Measurements from ENCODE around the gene REXO1. TPM values are rescaled to one million over a fixed set of nuclear protein-coding genes. Genes with fewer than 3 reads are reported as not detected.
A peak's percentile ranks its signal among the peaks of the same experiment; 100 is the strongest.

The REXO1 gene
- total RNA-seq, 4 donors from 2014 or later: 7.5 to 16.4 (median 15.4) TPM

DNA sequence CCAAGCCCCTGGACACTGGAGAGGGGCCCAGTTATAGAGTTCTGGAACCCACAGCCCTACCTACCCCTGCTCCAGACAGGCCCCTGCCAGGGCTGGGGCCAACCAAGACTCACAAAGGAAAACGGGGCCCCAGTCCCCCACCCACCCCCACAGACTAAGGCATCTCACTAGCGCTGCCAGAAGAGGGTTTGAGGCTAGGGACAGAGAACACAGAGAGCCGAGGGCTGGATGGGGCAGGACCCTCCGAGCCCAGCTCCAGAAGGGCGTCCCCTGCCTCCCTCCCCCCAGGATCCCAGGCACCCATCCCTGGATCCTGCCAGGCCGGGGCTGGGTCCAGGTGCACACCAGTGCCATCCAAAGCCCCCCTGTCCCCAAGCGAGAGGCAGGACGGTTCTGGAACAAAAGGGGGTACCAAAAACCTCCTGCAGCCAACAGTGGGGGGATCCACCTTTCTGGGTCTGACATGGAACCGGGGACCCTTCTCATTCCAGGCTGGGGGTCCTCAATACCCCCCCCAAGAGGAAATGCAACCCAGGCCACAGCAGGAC lies 4.4 kb upstream of the REXO1 start:
- Histone ChIP-seq H3K27ac (peak overlapping the region in 3 of 4 donors; percentile 27 to 97 (median 92)), H3K4me3 (no peak overlapping the region), H3K9me3 (no peaks in the 10 kb centered on the region), H3K36me3 (peaks cover 0 to 7% (median 0%) of the 10 kb centered on the region in 3 donors), H3K4me1 (peaks cover 47 to 78% (median 61%) of the 10 kb centered on the region in 3 donors), H3K27me3 (no peaks in the 10 kb centered on the region)
- TF ChIP-seq, protein P1, sequence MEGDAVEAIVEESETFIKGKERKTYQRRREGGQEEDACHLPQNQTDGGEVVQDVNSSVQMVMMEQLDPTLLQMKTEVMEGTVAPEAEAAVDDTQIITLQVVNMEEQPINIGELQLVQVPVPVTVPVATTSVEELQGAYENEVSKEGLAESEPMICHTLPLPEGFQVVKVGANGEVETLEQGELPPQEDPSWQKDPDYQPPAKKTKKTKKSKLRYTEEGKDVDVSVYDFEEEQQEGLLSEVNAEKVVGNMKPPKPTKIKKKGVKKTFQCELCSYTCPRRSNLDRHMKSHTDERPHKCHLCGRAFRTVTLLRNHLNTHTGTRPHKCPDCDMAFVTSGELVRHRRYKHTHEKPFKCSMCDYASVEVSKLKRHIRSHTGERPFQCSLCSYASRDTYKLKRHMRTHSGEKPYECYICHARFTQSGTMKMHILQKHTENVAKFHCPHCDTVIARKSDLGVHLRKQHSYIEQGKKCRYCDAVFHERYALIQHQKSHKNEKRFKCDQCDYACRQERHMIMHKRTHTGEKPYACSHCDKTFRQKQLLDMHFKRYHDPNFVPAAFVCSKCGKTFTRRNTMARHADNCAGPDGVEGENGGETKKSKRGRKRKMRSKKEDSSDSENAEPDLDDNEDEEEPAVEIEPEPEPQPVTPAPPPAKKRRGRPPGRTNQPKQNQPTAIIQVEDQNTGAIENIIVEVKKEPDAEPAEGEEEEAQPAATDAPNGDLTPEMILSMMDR (IDR thresholded peaks at IDR 0.05): no peak
- no peak for TF ChIP-seq POLR2A (IDR thresholded peaks at IDR 0.05)
- WGBS, 2 donors: 60 to 86% methylated on average over 1 to 4 of the region's 9 CpGs
- intact Hi-C loops (cut with DNase I): no loop called here
- DNase-seq: no peak

DNA sequence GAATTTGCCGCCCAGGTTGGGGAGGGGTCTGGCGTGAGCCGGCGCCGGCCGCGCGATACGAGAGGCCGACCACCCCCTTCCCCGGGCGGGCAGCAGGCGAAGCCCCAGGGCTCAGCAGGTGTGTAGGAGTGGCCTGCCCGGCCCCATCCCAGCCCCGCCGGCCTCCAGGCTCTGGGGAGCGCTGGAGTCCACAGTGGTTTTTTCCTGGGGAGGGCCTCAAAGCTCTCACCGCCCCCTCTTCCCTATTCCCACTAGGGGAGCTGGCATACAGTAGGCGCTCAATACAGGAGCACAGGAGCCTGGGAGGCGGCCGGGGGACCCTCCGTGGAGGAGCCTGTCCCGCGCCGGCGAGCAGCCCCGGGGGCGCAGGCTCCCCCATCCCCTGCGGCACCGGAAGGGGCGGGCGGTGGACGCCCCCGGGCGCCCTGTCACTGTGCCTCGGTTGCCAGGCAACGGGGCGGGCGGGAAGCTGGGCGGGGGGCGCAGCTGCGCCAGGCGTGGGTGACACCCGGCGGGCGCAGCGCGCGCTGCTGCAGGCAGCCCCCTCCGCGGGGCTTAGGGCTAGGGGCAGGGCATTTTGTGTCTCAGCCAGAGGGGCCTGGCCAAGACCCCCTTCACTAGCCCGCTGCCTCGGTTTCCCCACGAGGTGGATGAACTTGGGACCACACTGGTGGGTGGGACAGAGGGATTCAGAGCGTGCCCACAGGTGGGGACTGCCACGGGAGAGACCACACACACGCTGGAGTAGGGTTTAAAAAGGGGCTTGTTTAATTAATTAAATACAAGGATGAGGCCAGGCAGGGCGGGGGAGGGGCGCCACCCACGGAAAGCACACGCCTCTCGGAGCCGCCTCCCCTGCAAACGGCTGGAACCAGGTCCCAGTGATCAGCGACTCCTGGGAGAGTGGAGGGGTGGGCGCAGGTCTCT lies 3.6 kb upstream of the REXO1 start:
- DNase-seq: no peak

DNA sequence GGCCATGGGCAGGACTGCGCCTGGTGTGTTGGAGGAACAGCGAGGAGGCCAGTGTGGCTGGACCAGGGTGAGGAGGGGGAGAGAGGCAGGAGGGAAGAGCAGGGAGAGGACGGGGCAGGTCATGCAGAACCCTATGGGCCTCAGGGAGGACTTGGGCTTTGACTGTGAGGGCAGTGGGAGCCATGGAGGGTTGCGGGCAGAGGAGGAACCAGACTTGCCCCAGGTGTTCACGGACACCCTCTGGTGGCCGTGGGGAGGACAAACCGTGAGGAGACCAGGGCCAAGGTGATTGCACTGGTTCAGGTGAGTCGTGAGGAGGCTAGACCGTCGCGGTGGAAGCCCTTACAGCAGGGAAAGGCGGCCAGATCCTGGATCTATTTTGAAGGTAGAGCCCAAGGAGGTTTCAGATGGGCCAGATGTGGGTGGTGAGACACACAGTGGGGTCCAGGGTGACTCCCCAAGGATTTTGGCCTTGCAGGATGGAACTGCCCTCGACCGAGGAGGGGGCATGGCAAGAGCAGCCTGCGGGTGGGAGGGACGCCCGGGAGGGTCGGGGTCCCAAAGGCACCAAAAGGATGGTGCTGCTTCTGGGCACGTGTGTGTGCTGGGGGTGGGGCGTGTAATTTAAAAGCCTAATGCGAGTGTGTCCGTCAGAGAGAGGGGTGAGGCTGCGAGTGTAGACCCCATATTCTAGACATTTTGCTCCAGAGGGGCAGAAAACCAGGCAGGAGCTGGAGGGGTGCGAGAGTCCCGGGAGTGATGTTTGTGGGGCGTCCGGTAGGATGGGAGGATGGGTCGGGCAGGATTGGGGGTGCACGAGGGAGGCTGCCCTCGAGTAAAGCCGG lies 2.7 kb upstream of the REXO1 start:
- WGBS, 2 donors: 63 to 68% methylated on average over 24 to 26 of the region's 31 CpGs
- no peak overlapping the region for H3K4me3 ChIP-seq
- intact Hi-C loops (cut with DNase I): no loop called here
- H3K9me3 ChIP-seq: no peaks in the 10 kb centered on the region
- H3K36me3 ChIP-seq: peaks cover 0 to 10% (median 0%) of the 10 kb centered on the region in 3 donors
- DNase-seq: no peak
- peaks cover 52 to 78% (median 61%) of the 10 kb centered on the region in 3 donors for H3K4me1 ChIP-seq
- TF ChIP-seq, protein P1 (IDR thresholded peaks at IDR 0.05): no peak
- no peak for TF ChIP-seq POLR2A (IDR thresholded peaks at IDR 0.05)
- H3K27me3 ChIP-seq: no peaks in the 10 kb centered on the region
- no peak overlapping the region for H3K27ac ChIP-seq

More for the DNA sequence above, 3.6 kb upstream of the REXO1 start:
- TF ChIP-seq, protein P1 (IDR thresholded peaks at IDR 0.05): no peak
- no peak for TF ChIP-seq POLR2A (IDR thresholded peaks at IDR 0.05)
- no peaks in the 10 kb centered on the region for H3K9me3 ChIP-seq
- no peak overlapping the region for H3K4me3 ChIP-seq
- peaks cover 0 to 7% (median 0%) of the 10 kb centered on the region in 3 donors for H3K36me3 ChIP-seq
- no peaks in the 10 kb centered on the region for H3K27me3 ChIP-seq
- H3K27ac ChIP-seq: peak overlapping the region in 3 of 4 donors; percentile 6 to 92 (median 27)
- WGBS, 2 donors: 25 to 38% methylated on average over 8 to 14 of the region's 66 CpGs
- peaks cover 50 to 78% (median 61%) of the 10 kb centered on the region in 3 donors for H3K4me1 ChIP-seq
- intact Hi-C loops (cut with DNase I): no loop called here

DNA sequence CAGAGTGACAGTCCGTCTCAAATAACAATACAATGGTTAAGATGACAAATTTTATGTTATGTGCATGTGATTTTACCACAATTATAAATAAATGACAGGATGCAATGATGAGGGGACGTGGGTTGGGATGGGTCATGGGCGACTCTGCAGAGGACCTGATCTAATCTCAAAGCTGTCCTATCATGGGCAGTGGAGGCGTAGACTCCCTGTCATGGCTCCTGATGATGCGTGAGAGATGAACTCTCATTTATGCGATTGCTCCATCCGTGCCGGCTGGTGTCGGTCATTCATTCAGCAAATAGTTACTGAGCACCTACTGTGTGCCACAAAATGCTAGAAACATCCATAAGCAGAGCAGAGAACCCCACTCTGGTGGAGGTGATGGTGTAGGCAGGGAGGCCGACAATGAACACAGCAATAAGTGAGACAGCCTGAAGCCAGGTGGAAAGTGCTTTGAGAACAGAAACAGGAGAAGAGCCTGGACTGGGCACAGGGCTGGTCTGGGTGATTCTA lies 1.7 kb upstream of the REXO1 start:
- 71 to 80% methylated on average over 5 to 10 of the region's 10 CpGs for WGBS, 2 donors
- peaks cover 0 to 21% (median 0%) of the 10 kb centered on the region in 3 donors for H3K36me3 ChIP-seq
- H3K9me3 ChIP-seq: no peaks in the 10 kb centered on the region
- H3K4me1 ChIP-seq: peaks cover 55 to 78% (median 63%) of the 10 kb centered on the region in 3 donors
- no peak for DNase-seq
- intact Hi-C loops (cut with DNase I): no loop called here
- H3K4me3 ChIP-seq: no peak overlapping the region
- no peak overlapping the region for H3K27ac ChIP-seq
- TF ChIP-seq POLR2A (IDR thresholded peaks at IDR 0.05): no peak
- TF ChIP-seq, protein P1 (IDR thresholded peaks at IDR 0.05): no peak
- H3K27me3 ChIP-seq: no peaks in the 10 kb centered on the region
